NCI-H1417 (cell line): ENCODE results near the gene ARHGEF3.

Experiments used
- DNase-seq, 3 experiments: peaks; one replicate each; lab custom pipeline; 2025; lab: John Stamatoyannopoulos, UW

ARHGEF3 gene

GRCh38 chr3:56681984-56682461 is 119.7 kb downstream of the ARHGEF3 start:
- peak in 1 of 3 experiments; percentile 42 for DNase-seq

GRCh38 chr3:56680054-56680580 is 121.6 kb downstream of the ARHGEF3 start:
- DNase-seq = no peak
